ENCODE data around the gene CTU1. TPM values are rescaled to one million over a fixed set of nuclear protein-coding genes. Genes with fewer than 3 reads are reported as not detected.

CTU1 gene
- polyA plus RNA-seq = 4.1 TPM
- long read RNA-seq, donor 1, transcript CTU1-201 (3 exons, 2,087 nt) = major isoform, 5 of 5 reads
- long read RNA-seq, donor 1, partial matches to known transcripts = 0 of 5 reads
- long read RNA-seq, donor 1, other reads (novel, unspliced or antisense) = 0 of 5 reads
- long read RNA-seq, donor 2, transcript CTU1-201 (3 exons, 2,087 nt) = major isoform, 9 of 9 reads
- long read RNA-seq, donor 2, partial matches to known transcripts = 0 of 9 reads
- long read RNA-seq, donor 2, other reads (novel, unspliced or antisense) = 0 of 9 reads
- long read RNA-seq, donor 3, transcript CTU1-201 (3 exons, 2,087 nt) = major isoform, 12 of 12 reads
- long read RNA-seq, donor 3, partial matches to known transcripts = 0 of 12 reads
- long read RNA-seq, donor 3, other reads (novel, unspliced or antisense) = 0 of 12 reads
- long read RNA-seq, donor 4, partial matches to known transcripts = 0 of 1 reads
- long read RNA-seq, donor 4, other reads (novel, unspliced or antisense) = 0 of 1 reads
- long read RNA-seq, donor 5, partial matches to known transcripts = 0 of 3 reads
- long read RNA-seq, donor 5, other reads (novel, unspliced or antisense) = 0 of 3 reads
- long read RNA-seq, donor 6, transcript CTU1-201 (3 exons, 2,087 nt) = major isoform, 6 of 6 reads
- long read RNA-seq, donor 6, partial matches to known transcripts = 0 of 6 reads
- long read RNA-seq, donor 6, other reads (novel, unspliced or antisense) = 0 of 6 reads
- long read RNA-seq, donor 7, partial matches to known transcripts = 0 of 1 reads
- long read RNA-seq, donor 7, other reads (novel, unspliced or antisense) = 0 of 1 reads
- long read RNA-seq, donor 8, transcript CTU1-201 (3 exons, 2,087 nt) = major isoform, 12 of 12 reads
- long read RNA-seq, donor 8, partial matches to known transcripts = 0 of 12 reads
- long read RNA-seq, donor 8, other reads (novel, unspliced or antisense) = 0 of 12 reads
- long read RNA-seq, donor 9, partial matches to known transcripts = 0 of 3 reads
- long read RNA-seq, donor 9, other reads (novel, unspliced or antisense) = 0 of 3 reads
- long read RNA-seq, donor 10, transcript CTU1-201 (3 exons, 2,087 nt) = major isoform, 6 of 6 reads
- long read RNA-seq, donor 10, partial matches to known transcripts = 0 of 6 reads
- long read RNA-seq, donor 10, other reads (novel, unspliced or antisense) = 0 of 6 reads
- long read RNA-seq, donor 11, transcript CTU1-201 (3 exons, 2,087 nt) = major isoform, 9 of 9 reads
- long read RNA-seq, donor 11, partial matches to known transcripts = 0 of 9 reads
- long read RNA-seq, donor 11, other reads (novel, unspliced or antisense) = 0 of 9 reads

DNA sequence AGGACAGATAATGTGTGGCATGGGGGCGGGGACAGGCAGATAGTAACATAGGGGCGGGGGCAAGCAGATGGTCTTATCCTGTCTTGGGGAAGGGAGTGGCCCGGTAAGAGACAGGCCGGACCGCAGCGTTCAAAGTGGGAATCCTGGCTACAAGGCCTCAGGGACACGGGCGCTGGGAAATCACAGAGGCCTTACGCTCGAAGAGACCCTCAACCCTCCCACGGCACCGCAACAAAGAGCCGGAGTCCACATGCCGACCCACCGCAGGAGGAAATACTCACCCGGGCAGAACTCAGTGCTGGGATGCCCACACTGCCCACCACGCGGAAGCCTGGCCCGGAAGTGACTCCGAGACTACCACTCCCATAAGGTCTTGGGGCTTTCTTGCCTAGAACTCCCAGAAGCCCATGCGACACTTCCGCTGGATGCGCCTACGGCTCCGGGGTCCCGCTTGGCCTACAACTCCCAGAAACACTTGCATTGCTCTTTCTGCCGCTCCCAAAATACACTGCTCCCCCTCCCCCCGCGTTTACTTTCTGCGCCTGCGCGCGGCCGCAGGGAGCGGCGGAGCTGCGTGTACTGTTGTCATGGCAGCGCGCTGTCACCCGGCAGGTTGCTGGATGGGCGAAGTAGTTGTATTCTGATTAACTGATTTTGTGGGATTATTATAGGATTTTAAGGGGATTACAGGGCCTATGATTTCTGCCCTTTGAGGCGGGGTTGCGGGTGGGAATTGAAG, at the start of gene CTU1:
Gene CTU1, minus strand, starts transcription at position 344 of the 739 bp plus-strand sequence. CDS start 3,840 bp downstream, outside the sequence.
- Histone ChIP-seq H3K27ac (ENCODE audit: low read length) (peak within 1 kb of the TSS; percentile 13), H3K4me3 (ENCODE audit: low read length) (peak within 1 kb of the TSS; percentile 73), H3K36me3 (ENCODE audit: control insufficient read depth, insufficient read depth, low read length) (peaks cover 3% of the 10 kb centered on the region), H3K4me1 (ENCODE audit: control insufficient read depth, insufficient read depth, low read length) (peaks cover 8% of the 10 kb centered on the region), H3K27me3 (ENCODE audit: control insufficient read depth, insufficient read depth, low read length) (no peaks in the 10 kb centered on the region), H3K9me3 (ENCODE audit: control insufficient read depth, low read depth, low read length) (no peaks in the 10 kb centered on the region)
- peak; percentile 99 to 100 for DNase-seq
- WGBS (ENCODE audit: insufficient coverage, low lambda C conversion rate) = no CpG with 5 or more reads among the region's 43 CpGs

DNA sequence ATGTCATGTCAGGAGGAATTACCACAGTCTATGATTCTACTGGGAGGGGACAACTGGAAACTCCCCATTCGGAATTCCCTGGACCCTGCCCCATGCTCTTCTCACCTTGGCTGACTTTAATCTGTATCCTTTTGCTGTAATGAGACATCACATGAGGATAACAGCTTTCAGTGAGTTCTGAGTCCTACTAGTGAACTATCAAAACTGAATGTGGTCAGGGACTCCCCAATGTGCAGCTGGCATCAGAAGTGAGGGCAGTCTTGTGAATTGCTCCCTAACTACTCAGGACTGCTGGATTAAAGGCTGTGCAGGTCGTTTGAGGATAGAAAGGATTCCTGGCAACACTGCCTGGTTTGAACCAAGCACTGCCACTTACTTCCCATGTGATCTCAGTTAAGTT, 49.1 kb upstream of the CTU1 start:
- DNase-seq = no peak
- Histone ChIP-seq H3K9me3 (ENCODE audit: control insufficient read depth, low read depth, low read length) (no peaks in the 10 kb centered on the region), H3K27me3 (ENCODE audit: control insufficient read depth, insufficient read depth, low read length) (no peaks in the 10 kb centered on the region), H3K4me3 (ENCODE audit: low read length) (no peak overlapping the region), H3K36me3 (ENCODE audit: control insufficient read depth, insufficient read depth, low read length) (no peaks in the 10 kb centered on the region), H3K4me1 (ENCODE audit: control insufficient read depth, insufficient read depth, low read length) (no peaks in the 10 kb centered on the region), H3K27ac (ENCODE audit: low read length) (no peak overlapping the region)
- WGBS (ENCODE audit: insufficient coverage, low lambda C conversion rate) = no CpG with 5 or more reads among the region's 2 CpGs

- Histone ChIP-seq H3K27ac (ENCODE audit: low read length) (no peak overlapping the region), H3K4me1 (ENCODE audit: control insufficient read depth, insufficient read depth, low read length) (no peaks in the 10 kb centered on the region), H3K27me3 (ENCODE audit: control insufficient read depth, insufficient read depth, low read length) (no peaks in the 10 kb centered on the region), H3K36me3 (ENCODE audit: control insufficient read depth, insufficient read depth, low read length) (no peaks in the 10 kb centered on the region), H3K9me3 (ENCODE audit: control insufficient read depth, low read depth, low read length) (no peaks in the 10 kb centered on the region), H3K4me3 (ENCODE audit: low read length) (no peak overlapping the region)
- WGBS (ENCODE audit: insufficient coverage, low lambda C conversion rate) = no CpG with 5 or more reads among the region's 2 CpGs
- no peak for DNase-seq
These were observed 48.5 kb upstream of the CTU1 start for GRCh38 chr19:51156710-51157109.

DNA sequence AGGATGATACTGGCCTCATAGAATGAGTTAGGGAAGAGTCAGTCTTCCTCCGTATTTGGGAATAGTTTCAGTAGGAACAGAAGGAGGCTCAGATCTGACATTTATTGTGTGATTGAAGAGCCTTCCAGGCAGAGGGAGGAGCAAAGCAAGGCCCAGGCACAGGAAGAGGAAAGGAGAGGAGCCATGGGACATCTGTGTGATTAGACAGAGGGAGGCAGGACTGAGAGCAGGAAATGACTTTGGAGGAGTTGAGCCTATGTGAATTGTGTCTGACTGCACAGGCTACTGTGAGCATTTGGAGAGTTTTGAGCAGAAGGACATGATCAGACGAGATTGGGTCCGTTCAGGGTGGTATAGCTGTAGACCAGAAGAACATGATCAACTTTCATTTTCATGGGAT, 42.4 kb upstream of the CTU1 start:
- Histone ChIP-seq H3K36me3 (ENCODE audit: control insufficient read depth, insufficient read depth, low read length) (no peaks in the 10 kb centered on the region), H3K27ac (ENCODE audit: low read length) (no peak overlapping the region), H3K4me1 (ENCODE audit: control insufficient read depth, insufficient read depth, low read length) (no peaks in the 10 kb centered on the region), H3K27me3 (ENCODE audit: control insufficient read depth, insufficient read depth, low read length) (no peaks in the 10 kb centered on the region), H3K9me3 (ENCODE audit: control insufficient read depth, low read depth, low read length) (no peaks in the 10 kb centered on the region), H3K4me3 (ENCODE audit: low read length) (no peak overlapping the region)
- WGBS (ENCODE audit: insufficient coverage, low lambda C conversion rate) = no CpG with 5 or more reads among the region's 3 CpGs
- DNase-seq = no peak

GRCh38 chr19:51148580-51148979, 40.4 kb upstream of the CTU1 start:
- WGBS (ENCODE audit: insufficient coverage, low lambda C conversion rate) = 100% methylated on average over 1 of the region's 3 CpGs
- Histone ChIP-seq H3K27me3 (ENCODE audit: control insufficient read depth, insufficient read depth, low read length) (no peaks in the 10 kb centered on the region), H3K4me3 (ENCODE audit: low read length) (no peak overlapping the region), H3K36me3 (ENCODE audit: control insufficient read depth, insufficient read depth, low read length) (no peaks in the 10 kb centered on the region), H3K4me1 (ENCODE audit: control insufficient read depth, insufficient read depth, low read length) (no peaks in the 10 kb centered on the region), H3K27ac (ENCODE audit: low read length) (no peak overlapping the region), H3K9me3 (ENCODE audit: control insufficient read depth, low read depth, low read length) (no peaks in the 10 kb centered on the region)
- DNase-seq = no peak

- H3K4me1 ChIP-seq (ENCODE audit: control insufficient read depth, insufficient read depth, low read length) = no peaks in the 10 kb centered on the region
- no peaks in the 10 kb centered on the region for H3K36me3 ChIP-seq (ENCODE audit: control insufficient read depth, insufficient read depth, low read length)
- H3K9me3 ChIP-seq (ENCODE audit: control insufficient read depth, low read depth, low read length) = no peaks in the 10 kb centered on the region
- no peak overlapping the region for H3K27ac ChIP-seq (ENCODE audit: low read length)
- no peaks in the 10 kb centered on the region for H3K27me3 ChIP-seq (ENCODE audit: control insufficient read depth, insufficient read depth, low read length)
- no peak overlapping the region for H3K4me3 ChIP-seq (ENCODE audit: low read length)
- no peak for DNase-seq
- no CpG with 5 or more reads among the region's 1 CpG for WGBS (ENCODE audit: insufficient coverage, low lambda C conversion rate)
These were observed 39.5 kb upstream of the CTU1 start for GRCh38 chr19:51147663-51148062.

- H3K27me3 ChIP-seq (ENCODE audit: control insufficient read depth, insufficient read depth, low read length) = no peaks in the 10 kb centered on the region
- no peak overlapping the region for H3K27ac ChIP-seq (ENCODE audit: low read length)
- no peak for DNase-seq
- no peaks in the 10 kb centered on the region for H3K4me1 ChIP-seq (ENCODE audit: control insufficient read depth, insufficient read depth, low read length)
- no peak overlapping the region for H3K4me3 ChIP-seq (ENCODE audit: low read length)
- no peaks in the 10 kb centered on the region for H3K9me3 ChIP-seq (ENCODE audit: control insufficient read depth, low read depth, low read length)
- no peaks in the 10 kb centered on the region for H3K36me3 ChIP-seq (ENCODE audit: control insufficient read depth, insufficient read depth, low read length)
- no CpG with 5 or more reads among the region's 7 CpGs for WGBS (ENCODE audit: insufficient coverage, low lambda C conversion rate)
These were observed 38.5 kb upstream of the CTU1 start for GRCh38 chr19:51146751-51147150.

- H3K9me3 ChIP-seq (ENCODE audit: control insufficient read depth, low read depth, low read length) = no peaks in the 10 kb centered on the region
- DNase-seq = no peak
- H3K4me1 ChIP-seq (ENCODE audit: control insufficient read depth, insufficient read depth, low read length) = no peaks in the 10 kb centered on the region
- H3K27me3 ChIP-seq (ENCODE audit: control insufficient read depth, insufficient read depth, low read length) = no peaks in the 10 kb centered on the region
- H3K27ac ChIP-seq (ENCODE audit: low read length) = no peak overlapping the region
- no peaks in the 10 kb centered on the region for H3K36me3 ChIP-seq (ENCODE audit: control insufficient read depth, insufficient read depth, low read length)
- H3K4me3 ChIP-seq (ENCODE audit: low read length) = no peak overlapping the region
- 80% methylated on average over 1 of the region's 4 CpGs for WGBS (ENCODE audit: insufficient coverage, low lambda C conversion rate)
These were observed 37.8 kb upstream of the CTU1 start for GRCh38 chr19:51145916-51146493.

GRCh38 chr19:51144482-51145045, 36.4 kb upstream of the CTU1 start:
- H3K27me3 ChIP-seq (ENCODE audit: control insufficient read depth, insufficient read depth, low read length) = peaks cover 2% of the 10 kb centered on the region
- DNase-seq = no peak
- no peak overlapping the region for H3K27ac ChIP-seq (ENCODE audit: low read length)
- no peak overlapping the region for H3K4me3 ChIP-seq (ENCODE audit: low read length)
- H3K4me1 ChIP-seq (ENCODE audit: control insufficient read depth, insufficient read depth, low read length) = no peaks in the 10 kb centered on the region
- no peaks in the 10 kb centered on the region for H3K9me3 ChIP-seq (ENCODE audit: control insufficient read depth, low read depth, low read length)
- no CpG with 5 or more reads among the region's 11 CpGs for WGBS (ENCODE audit: insufficient coverage, low lambda C conversion rate)
- H3K36me3 ChIP-seq (ENCODE audit: control insufficient read depth, insufficient read depth, low read length) = no peaks in the 10 kb centered on the region
